B cell (primary cell): ENCODE data around the gene NOS1AP.

ENCODE experiments used
- EZH2 ChIP-seq: IDR thresholded peaks from 2 replicates; pipeline ENCODE4 v1.6.1; 2012; ENCODE audit warnings: borderline replicate concordance, low read depth, mild to moderate bottlenecking, moderate library complexity, low read length; ENCODE audit not compliant: insufficient read depth, poor library complexity, severe bottlenecking
- TF ChIP-seq, protein P1 (sequence below): fragments of 200-600 bp; IDR thresholded peaks from one replicate; pipeline ENCODE4 v1.8.0; 2022; ENCODE audit warnings: antibody characterized with exemption, mild to moderate bottlenecking

DNA sequence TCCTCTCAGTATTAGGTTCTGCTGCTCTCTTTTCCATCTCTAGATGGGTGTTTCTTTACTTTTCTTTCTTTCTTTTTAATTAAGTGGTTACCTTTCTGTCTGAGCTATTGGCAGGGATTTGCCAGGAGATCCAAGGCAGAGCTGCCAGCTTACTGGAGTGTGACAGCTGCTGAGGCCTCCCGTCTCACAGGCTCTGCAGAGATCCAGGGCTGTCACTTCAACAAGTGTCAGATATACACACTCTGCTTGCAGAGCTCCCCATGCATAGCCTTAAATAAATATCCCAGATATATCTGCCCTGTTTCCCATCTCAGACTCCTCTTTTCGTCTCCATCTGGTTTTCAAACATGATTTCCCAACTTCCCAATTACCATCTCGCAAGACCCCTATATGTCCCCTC, 124.3 kb downstream of the NOS1AP start:
- TF ChIP-seq, protein P1, sequence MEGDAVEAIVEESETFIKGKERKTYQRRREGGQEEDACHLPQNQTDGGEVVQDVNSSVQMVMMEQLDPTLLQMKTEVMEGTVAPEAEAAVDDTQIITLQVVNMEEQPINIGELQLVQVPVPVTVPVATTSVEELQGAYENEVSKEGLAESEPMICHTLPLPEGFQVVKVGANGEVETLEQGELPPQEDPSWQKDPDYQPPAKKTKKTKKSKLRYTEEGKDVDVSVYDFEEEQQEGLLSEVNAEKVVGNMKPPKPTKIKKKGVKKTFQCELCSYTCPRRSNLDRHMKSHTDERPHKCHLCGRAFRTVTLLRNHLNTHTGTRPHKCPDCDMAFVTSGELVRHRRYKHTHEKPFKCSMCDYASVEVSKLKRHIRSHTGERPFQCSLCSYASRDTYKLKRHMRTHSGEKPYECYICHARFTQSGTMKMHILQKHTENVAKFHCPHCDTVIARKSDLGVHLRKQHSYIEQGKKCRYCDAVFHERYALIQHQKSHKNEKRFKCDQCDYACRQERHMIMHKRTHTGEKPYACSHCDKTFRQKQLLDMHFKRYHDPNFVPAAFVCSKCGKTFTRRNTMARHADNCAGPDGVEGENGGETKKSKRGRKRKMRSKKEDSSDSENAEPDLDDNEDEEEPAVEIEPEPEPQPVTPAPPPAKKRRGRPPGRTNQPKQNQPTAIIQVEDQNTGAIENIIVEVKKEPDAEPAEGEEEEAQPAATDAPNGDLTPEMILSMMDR, result no peak
- TF ChIP-seq EZH2, result no peak
